OCI-LY3 (cell line): ENCODE results near the gene SULT2B1.

Experiments used
- H2AFZ ChIP-seq: fragments of 200-600, 300-600 bp; shearing (Covaris generic); 2 replicates; pipeline ENCODE4 v1.6.0; 2014; ENCODE audit warnings: antibody characterized with exemption, low read depth, low read length
- H3K27ac ChIP-seq: fragments of 200-600, 300-600 bp; sonication (generic); 2 replicates; pipeline ENCODE4 v1.5.1; 2014; ENCODE audit warnings: mild to moderate bottlenecking, low read length, moderate library complexity, mixed read lengths
- H3K27me3 ChIP-seq: fragments of 200-600, 300-600 bp; sonication (generic); 2 replicates; pipeline ENCODE4 v1.6.1; 2014; ENCODE audit warnings: low read depth, low read length, mixed read lengths
- H3K36me3 ChIP-seq: fragments of 200-600, 300-600 bp; sonication (generic); replicated peaks from 2 replicates; pipeline ENCODE3; 2014; ENCODE audit warnings: low read depth, low read length, mixed read lengths
- H3K4me1 ChIP-seq: fragments of 300-600, 200-600 bp; sonication (generic); 2 replicates; pipeline ENCODE4 v1.6.1; 2014; ENCODE audit warnings: low read length, mixed read lengths
- H3K4me2 ChIP-seq: fragments of 200-600, 300-600 bp; sonication (generic); 2 replicates; pipeline ENCODE4 v1.6.1; 2014; ENCODE audit warnings: low read length, mixed read lengths
- H3K4me3 ChIP-seq: fragments of 300-600, 200-600 bp; sonication (generic); 2 replicates; pipeline ENCODE4 v1.5.1; 2014; ENCODE audit warnings: antibody characterized with exemption, mild to moderate bottlenecking, low read length, moderate library complexity
- H3K79me2 ChIP-seq: fragments of 300-600, 200-600 bp; shearing (Covaris generic); 2 replicates; pipeline ENCODE4 v1.6.1; 2014; ENCODE audit warnings: mild to moderate bottlenecking, low read length, mixed read lengths
- H3K9ac ChIP-seq: fragments of 300-600, 200-600 bp; shearing (Covaris generic); 2 replicates; pipeline ENCODE4 v1.6.0; 2014; ENCODE audit warnings: mild to moderate bottlenecking, low read length, moderate library complexity
- H3K9me3 ChIP-seq: fragments of 200-600, 300-600 bp; shearing (Covaris generic); 2 replicates; pipeline ENCODE4 v1.6.1; 2014; ENCODE audit warnings: low read length, mixed read lengths; ENCODE audit not compliant: insufficient read depth
- H4K20me1 ChIP-seq: fragments of 200-600, 300-600 bp; sonication (generic); 2 replicates; pipeline ENCODE4 v1.6.1; 2016; ENCODE audit warnings: low read length, mixed read lengths; ENCODE audit not compliant: insufficient read depth
- EZH2phosphoT487 ChIP-seq: fragments of 200-600 bp; shearing (Covaris generic); IDR thresholded peaks from 2 replicates; pipeline ENCODE4 v1.6.1; 2018; ENCODE audit warnings: antibody characterized with exemption, mixed run types, low read depth
- TF ChIP-seq, protein P1 (sequence below): fragments of 200-600, 300-600 bp; sonication (generic); IDR thresholded peaks from 2 replicates; pipeline ENCODE4 v1.5.1; 2014; ENCODE audit warnings: antibody characterized with exemption, low read length, low read depth

SULT2B1 gene

DNA sequence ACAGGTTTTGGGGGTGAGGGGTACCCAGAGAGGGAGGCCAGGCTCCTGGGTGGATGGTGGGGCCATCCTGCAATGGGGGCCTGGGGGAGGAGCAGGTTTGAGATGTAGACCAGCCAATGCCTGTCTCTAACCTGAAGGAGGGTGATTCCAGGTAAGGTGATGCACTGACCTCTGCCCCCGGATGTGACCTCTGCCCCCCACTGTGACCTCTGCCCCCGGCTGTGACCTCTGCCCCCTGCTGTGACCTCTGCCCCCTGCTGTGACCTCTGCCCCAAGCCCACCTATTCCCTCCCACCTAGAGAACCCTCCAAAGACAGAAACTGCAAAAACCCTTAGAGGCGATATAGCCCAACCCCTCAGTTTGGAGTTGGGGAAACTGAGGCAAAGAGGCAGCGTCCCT, 44.3 kb downstream of the SULT2B1 start:
- TF ChIP-seq, protein P1, sequence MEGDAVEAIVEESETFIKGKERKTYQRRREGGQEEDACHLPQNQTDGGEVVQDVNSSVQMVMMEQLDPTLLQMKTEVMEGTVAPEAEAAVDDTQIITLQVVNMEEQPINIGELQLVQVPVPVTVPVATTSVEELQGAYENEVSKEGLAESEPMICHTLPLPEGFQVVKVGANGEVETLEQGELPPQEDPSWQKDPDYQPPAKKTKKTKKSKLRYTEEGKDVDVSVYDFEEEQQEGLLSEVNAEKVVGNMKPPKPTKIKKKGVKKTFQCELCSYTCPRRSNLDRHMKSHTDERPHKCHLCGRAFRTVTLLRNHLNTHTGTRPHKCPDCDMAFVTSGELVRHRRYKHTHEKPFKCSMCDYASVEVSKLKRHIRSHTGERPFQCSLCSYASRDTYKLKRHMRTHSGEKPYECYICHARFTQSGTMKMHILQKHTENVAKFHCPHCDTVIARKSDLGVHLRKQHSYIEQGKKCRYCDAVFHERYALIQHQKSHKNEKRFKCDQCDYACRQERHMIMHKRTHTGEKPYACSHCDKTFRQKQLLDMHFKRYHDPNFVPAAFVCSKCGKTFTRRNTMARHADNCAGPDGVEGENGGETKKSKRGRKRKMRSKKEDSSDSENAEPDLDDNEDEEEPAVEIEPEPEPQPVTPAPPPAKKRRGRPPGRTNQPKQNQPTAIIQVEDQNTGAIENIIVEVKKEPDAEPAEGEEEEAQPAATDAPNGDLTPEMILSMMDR = no peak
- TF ChIP-seq EZH2phosphoT487 = no peak
- no peak overlapping the region; the same call in 1 of the 2 replicates for H3K4me2 ChIP-seq
- H3K9ac ChIP-seq = no peak overlapping the region
- no peaks in the 10 kb centered on the region for H3K9me3 ChIP-seq
- H4K20me1 ChIP-seq = no peaks in the 10 kb centered on the region
- no peak overlapping the region for H2AFZ ChIP-seq
- H3K27me3 ChIP-seq = no peaks in the 10 kb centered on the region
- no peak overlapping the region for H3K27ac ChIP-seq
- no peaks in the 10 kb centered on the region for H3K36me3 ChIP-seq
- H3K4me1 ChIP-seq = peaks cover 7% of the 10 kb centered on the region
- H3K4me3 ChIP-seq = no peak overlapping the region
- H3K79me2 ChIP-seq = no peaks in the 10 kb centered on the region

DNA sequence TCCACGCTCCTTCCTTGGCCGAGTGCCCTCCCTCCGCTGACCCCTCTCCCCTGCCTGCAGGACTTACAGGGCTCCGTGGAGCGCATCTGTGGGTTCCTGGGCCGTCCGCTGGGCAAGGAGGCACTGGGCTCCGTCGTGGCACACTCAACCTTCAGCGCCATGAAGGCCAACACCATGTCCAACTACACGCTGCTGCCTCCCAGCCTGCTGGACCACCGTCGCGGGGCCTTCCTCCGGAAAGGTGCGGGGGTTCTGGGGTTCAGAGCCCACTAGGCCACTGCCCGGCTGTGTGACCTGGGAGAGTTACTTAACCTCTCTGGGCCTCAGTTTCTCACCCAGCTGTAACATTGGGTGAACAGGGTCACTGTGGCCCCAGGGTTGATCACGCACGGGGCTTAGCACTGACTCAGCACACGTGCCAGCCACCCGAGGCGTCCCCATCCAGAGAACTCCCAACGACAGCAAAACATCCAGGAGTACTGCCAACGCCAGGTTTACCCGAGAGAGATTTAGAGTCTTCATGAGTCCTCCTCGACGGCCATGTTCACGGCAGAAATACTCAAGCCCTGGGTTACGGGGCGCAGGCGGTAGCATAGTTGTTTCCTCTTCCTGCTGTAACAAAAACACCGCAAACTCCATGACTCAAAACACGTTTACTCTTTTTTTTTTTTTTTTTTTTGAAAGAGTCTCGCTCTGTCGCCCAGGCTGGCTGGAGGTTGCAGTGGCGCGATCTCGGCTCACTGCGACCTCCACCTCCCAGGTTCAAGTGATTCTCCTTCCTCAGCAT, 44.9 kb downstream of the SULT2B1 start:
- H3K36me3 ChIP-seq = no peaks in the 10 kb centered on the region
- no peak overlapping the region for H3K9ac ChIP-seq
- H4K20me1 ChIP-seq = no peaks in the 10 kb centered on the region
- no peak overlapping the region for H3K27ac ChIP-seq
- H3K79me2 ChIP-seq = no peaks in the 10 kb centered on the region
- peaks cover 7% of the 10 kb centered on the region for H3K4me1 ChIP-seq
- H3K9me3 ChIP-seq = no peaks in the 10 kb centered on the region
- no peak for TF ChIP-seq EZH2phosphoT487
- TF ChIP-seq, protein P1 = no peak
- H3K27me3 ChIP-seq = no peaks in the 10 kb centered on the region
- peak overlapping the region; percentile 94 for H2AFZ ChIP-seq
- H3K4me2 ChIP-seq = peak overlapping the region; percentile 72
- peak overlapping the region; percentile 57 for H3K4me3 ChIP-seq

DNA sequence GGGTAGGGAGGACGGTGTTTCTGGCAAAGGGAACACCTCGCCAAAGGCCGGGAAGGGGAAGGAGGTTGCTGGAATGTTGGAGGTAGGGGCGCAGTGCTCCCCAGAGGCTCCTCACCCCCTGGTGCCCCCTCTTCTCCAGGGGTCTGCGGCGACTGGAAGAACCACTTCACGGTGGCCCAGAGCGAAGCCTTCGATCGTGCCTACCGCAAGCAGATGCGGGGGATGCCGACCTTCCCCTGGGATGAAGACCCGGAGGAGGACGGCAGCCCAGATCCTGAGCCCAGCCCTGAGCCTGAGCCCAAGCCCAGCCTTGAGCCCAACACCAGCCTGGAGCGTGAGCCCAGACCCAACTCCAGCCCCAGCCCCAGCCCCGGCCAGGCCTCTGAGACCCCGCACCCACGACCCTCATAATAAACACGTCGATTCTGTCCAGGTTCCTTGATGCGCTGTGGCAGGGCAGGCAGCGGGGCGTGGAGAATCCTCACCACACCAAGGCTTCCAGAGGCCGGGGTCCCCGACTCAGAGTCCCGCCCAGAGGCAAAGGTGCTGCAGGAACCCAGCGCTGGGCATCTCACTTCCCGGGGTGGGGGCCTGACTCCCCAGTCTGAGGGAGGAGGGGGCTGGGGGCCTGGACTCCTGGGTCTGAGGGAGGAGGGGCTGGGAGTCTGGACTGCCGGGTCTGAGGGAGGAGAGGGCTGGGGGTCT, 47.2 kb downstream of the SULT2B1 start:
- Histone ChIP-seq H3K9me3 (no peaks in the 10 kb centered on the region), H3K36me3 (no peaks in the 10 kb centered on the region), H4K20me1 (no peaks in the 10 kb centered on the region), H3K27me3 (no peaks in the 10 kb centered on the region), H3K4me1 (peaks cover 7% of the 10 kb centered on the region), H3K79me2 (no peaks in the 10 kb centered on the region), H2AFZ (no peak overlapping the region), H3K4me2 (no peak overlapping the region), H3K4me3 (no peak overlapping the region), H3K9ac (no peak overlapping the region), H3K27ac (no peak overlapping the region)
- TF ChIP-seq, protein P1 = no peak
- no peak for TF ChIP-seq EZH2phosphoT487

- no peak overlapping the region for H3K4me3 ChIP-seq
- H3K9me3 ChIP-seq = no peaks in the 10 kb centered on the region
- H3K79me2 ChIP-seq = no peaks in the 10 kb centered on the region
- H3K36me3 ChIP-seq = no peaks in the 10 kb centered on the region
- no peaks in the 10 kb centered on the region for H4K20me1 ChIP-seq
- no peak overlapping the region for H3K27ac ChIP-seq
- H2AFZ ChIP-seq = no peak overlapping the region
- no peak overlapping the region for H3K9ac ChIP-seq
- H3K4me1 ChIP-seq = peaks cover 7% of the 10 kb centered on the region
- H3K4me2 ChIP-seq = no peak overlapping the region
- TF ChIP-seq EZH2phosphoT487 = no peak
- no peaks in the 10 kb centered on the region for H3K27me3 ChIP-seq
Measured at GRCh38 chr19:48600679-48601417, 48.9 kb downstream of the SULT2B1 start.
